H1 (cell line): ENCODE results near the gene TSEN34. TPM values are rescaled to one million over a fixed set of nuclear protein-coding genes. Genes with fewer than 3 reads are reported as not detected.
A peak's percentile ranks its signal among the peaks of the same experiment; 100 is the strongest.

Source experiments
- CTCF ChIA-PET: fragments of 300-600 bp; sonication (Branson Sonifier 250); formaldehyde crosslinking; loops from one replicate; lab custom pipeline; 2021; ENCODE audit not compliant: partially characterized antibody; lab: Charles Lee
- POLR2A ChIA-PET: fragments of 300-600 bp; sonication (Branson Sonifier 250); formaldehyde crosslinking; loops from one replicate; lab custom pipeline; 2021; ENCODE audit warnings: inconsistent platforms; ENCODE audit not compliant: partially characterized antibody; lab: Charles Lee
- DNase-seq, 2 experiments: peaks; one replicate each; pipeline versions ENCODE4 v3.0.0 to v3.0.0-alpha.2; 2010 to 2022; ENCODE audit warnings: low spot score in 2 of 2, low read depth in 1 of 2, mixed read lengths in 1 of 2
- FAIRE-seq: peaks from 2 replicates; lab custom pipeline; 2011; peaks lifted over from hg19 to GRCh38; lab: Jason Lieb, UNC
- H2AFZ ChIP-seq: 2 replicates; pipeline ENCODE4 v1.8.1; 2012; ENCODE audit warnings: low read length, inconsistent platforms
- H2AK5ac ChIP-seq: 2 replicates; pipeline ENCODE4 v1.6.1; 2013; ENCODE audit warnings: low read depth, low read length
- H2BK120ac ChIP-seq: replicated peaks from 2 replicates; pipeline ENCODE3; 2013; ENCODE audit warnings: low read depth, low read length, inconsistent platforms
- H2BK12ac ChIP-seq: 2 replicates; pipeline ENCODE4 v1.6.1; 2013; ENCODE audit warnings: low read depth, low read length
- H2BK15ac ChIP-seq: 2 replicates; pipeline ENCODE4 v1.6.1; 2013; ENCODE audit warnings: low read length
- H2BK20ac ChIP-seq: 2 replicates; pipeline ENCODE4 v1.6.1; 2013; ENCODE audit warnings: low read length
- H2BK5ac ChIP-seq: 2 replicates; pipeline ENCODE4 v1.6.1; 2013; ENCODE audit warnings: low read depth, low read length
- H3K14ac ChIP-seq: 2 replicates; pipeline ENCODE4 v1.6.1; 2013; ENCODE audit warnings: inconsistent platforms; ENCODE audit not compliant: insufficient read length
- H3K18ac ChIP-seq: 2 replicates; pipeline ENCODE4 v1.6.1; 2013; ENCODE audit warnings: low read length; ENCODE audit errors: extremely low read depth
- H3K23ac ChIP-seq: 2 replicates; pipeline ENCODE4 v1.6.1; 2013; ENCODE audit warnings: inconsistent platforms; ENCODE audit not compliant: insufficient read length
- H3K23me2 ChIP-seq: 2 replicates; pipeline ENCODE4 v1.6.1; 2013; ENCODE audit warnings: low read depth, low read length
- H3K27ac ChIP-seq: 2 replicates; pipeline ENCODE4 v1.6.1; 2011; ENCODE audit warnings: low read depth, low read length, inconsistent platforms
- H3K27me3 ChIP-seq, 4 experiments: replicated peaks in 1 of 4; 1 replicate in 1 of 4; 2 replicates in 3 of 4; pipeline versions ENCODE4 v1.6.1 to v1.8.1; 2011 to 2013; ENCODE audit warnings: low read length in 3 of 4, mild to moderate bottlenecking in 3 of 4, inconsistent platforms in 2 of 4, mixed read lengths in 2 of 4, moderate library complexity in 1 of 4; ENCODE audit not compliant: control insufficient read depth in 3 of 4, insufficient read depth in 3 of 4; ENCODE audit errors: extremely low read depth in 1 of 4
- H3K36me3 ChIP-seq, 4 experiments: 2 replicates each; pipeline versions ENCODE4 v1.6.1 to v1.8.1; 2011 to 2013; ENCODE audit warnings: mild to moderate bottlenecking in 4 of 4, low read length in 3 of 4, moderate library complexity in 2 of 4, control low read depth in 1 of 4, inconsistent platforms in 1 of 4; ENCODE audit not compliant: insufficient read depth in 4 of 4, control insufficient read depth in 2 of 4
- H3K4ac ChIP-seq: replicated peaks from 2 replicates; pipeline ENCODE3; 2013; ENCODE audit warnings: low read length, low read depth, mixed read lengths, inconsistent platforms; ENCODE audit not compliant: insufficient read length
- H3K4me1 ChIP-seq, 4 experiments: replicated peaks in 1 of 4; 1 replicate in 1 of 4; 2 replicates in 3 of 4; pipeline versions ENCODE4 v1.6.1 to v1.8.1; 2011 to 2013; ENCODE audit warnings: low read length in 3 of 4, inconsistent platforms in 2 of 4, mixed read lengths in 1 of 4; ENCODE audit not compliant: insufficient read depth in 4 of 4, control insufficient read depth in 3 of 4
- H3K4me2 ChIP-seq, 2 experiments: 2 replicates each; pipeline versions ENCODE4 v1.6.1 to v1.8.1; 2011 to 2013; ENCODE audit warnings: low read depth in 2 of 2, low read length in 2 of 2, control low read depth in 1 of 2, inconsistent platforms in 1 of 2, mild to moderate bottlenecking in 1 of 2; ENCODE audit not compliant: insufficient read depth in 1 of 2
- H3K4me3 ChIP-seq, 4 experiments: fragments of 200-600, 300-600 bp in 1 of 4; sonication (generic), shearing (Covaris generic), sonication (Bioruptor Twin) in 1 of 4; 2 replicates each; pipeline versions ENCODE4 v1.5.1 to v1.8.1; 2011 to 2016; ENCODE audit warnings: low read length in 4 of 4, low read depth in 3 of 4, control low read depth in 2 of 4, inconsistent platforms in 2 of 4, mild to moderate bottlenecking in 2 of 4, mixed read lengths in 1 of 4, moderate library complexity in 1 of 4; ENCODE audit not compliant: insufficient read depth in 2 of 4; ENCODE audit errors: extremely low read depth in 1 of 4
- H3K56ac ChIP-seq: replicated peaks from 2 replicates; pipeline ENCODE3; 2013; ENCODE audit warnings: low read depth, mild to moderate bottlenecking, mixed read lengths, low read length, inconsistent platforms; ENCODE audit not compliant: insufficient read length
- H3K79me1 ChIP-seq: 2 replicates; pipeline ENCODE4 v1.6.1; 2013; ENCODE audit warnings: low read depth, low read length, control low read depth
- H3K79me2 ChIP-seq, 2 experiments: 2 replicates each; pipeline versions ENCODE4 v1.6.1 to v1.8.1; 2012 to 2013; ENCODE audit warnings: low read length in 2 of 2, mild to moderate bottlenecking in 2 of 2, inconsistent platforms in 1 of 2; ENCODE audit not compliant: insufficient read depth in 2 of 2, control insufficient read depth in 1 of 2
- H3K9ac ChIP-seq, 4 experiments: replicated peaks in 1 of 4; 1 replicate in 1 of 4; 2 replicates in 3 of 4; pipeline versions ENCODE4 v1.6.1 to v1.8.1; 2011 to 2013; ENCODE audit warnings: low read depth in 3 of 4, low read length in 3 of 4, control low read depth in 2 of 4, mild to moderate bottlenecking in 2 of 4, moderate library complexity in 2 of 4, inconsistent platforms in 1 of 4; ENCODE audit errors: extremely low read depth in 1 of 4
- H3K9me3 ChIP-seq, 2 experiments: 2 replicates each; pipeline versions ENCODE4 v1.6.1 to v1.8.1; 2012 to 2013; ENCODE audit warnings: mild to moderate bottlenecking in 2 of 2, moderate library complexity in 2 of 2, control low read depth in 1 of 2, inconsistent platforms in 1 of 2, low read depth in 1 of 2, low read length in 1 of 2, mixed read lengths in 1 of 2; ENCODE audit not compliant: insufficient read depth in 2 of 2
- H4K20me1 ChIP-seq, 2 experiments: replicated peaks in 1 of 2; 2 replicates each; pipeline versions ENCODE3 to v1.8.1; 2011 to 2013; ENCODE audit warnings: inconsistent platforms in 2 of 2, low read length in 2 of 2, mild to moderate bottlenecking in 1 of 2; ENCODE audit not compliant: insufficient read depth in 2 of 2, control insufficient read depth in 1 of 2
- H4K5ac ChIP-seq: 2 replicates; pipeline ENCODE4 v1.6.1; 2013; ENCODE audit warnings: low read length, low read depth, mixed read lengths, inconsistent platforms; ENCODE audit not compliant: insufficient read length
- H4K8ac ChIP-seq: 2 replicates; pipeline ENCODE4 v1.8.0; 2013; ENCODE audit warnings: mild to moderate bottlenecking, moderate library complexity, low read length, inconsistent platforms; ENCODE audit not compliant: insufficient read depth; ENCODE audit errors: extremely low read depth
- H4K91ac ChIP-seq: replicated peaks from 2 replicates; pipeline ENCODE3; 2013; ENCODE audit warnings: low read length, mixed read lengths, inconsistent platforms; ENCODE audit not compliant: insufficient read length
- CHD1 ChIP-seq: IDR thresholded peaks from 2 replicates; pipeline ENCODE4 v1.6.1; 2012; ENCODE audit warnings: low read depth, low read length, improper control_type of control experiment
- CHD2 ChIP-seq: IDR thresholded peaks from 2 replicates; pipeline ENCODE4 v1.6.1; 2012; ENCODE audit warnings: low read length, improper control_type of control experiment
- POLR2A ChIP-seq, 2 experiments: IDR thresholded peaks; 1 replicate in 1 of 2; 2 replicates in 1 of 2; pipeline ENCODE4 v1.6.1; 2011; ENCODE audit warnings: low read depth in 2 of 2, low read length in 2 of 2, mild to moderate bottlenecking in 2 of 2; ENCODE audit errors: control extremely low read depth in 1 of 2
- POLR2AphosphoS5 ChIP-seq: IDR thresholded peaks from 2 replicates; pipeline ENCODE4 v1.6.1; 2011; ENCODE audit warnings: low read depth, low read length
- WGBS, 2 experiments: shearing (Covaris generic) in 1 of 2; methylation state at CpG; one replicate each; pipeline versions ENCODE4 v1.1.6 to v1.1.7; 2013 to 2015; ENCODE audit warnings: low lambda C conversion rate in 2 of 2, mixed read lengths in 2 of 2, inconsistent platforms in 1 of 2, low coverage in 1 of 2, missing lambda C conversion rate in 1 of 2; ENCODE audit not compliant: insufficient replicate concordance in 2 of 2, insufficient coverage in 1 of 2, insufficient read length in 1 of 2; ENCODE audit errors: extremely low coverage in 1 of 2, missing lambda C conversion rate in 1 of 2; 5-methylcytosine and 5-hydroxymethylcytosine counted together
- polyA plus RNA-seq, 7 experiments: library from polyadenylated mRNA; depleted of rRNA in 3 of 7; stranded (reverse) in 5 of 7; unstranded in 2 of 7; fragments of >200 nt in 5 of 7; fragments of 200-250 nt in 2 of 7; gene quantifications; 1 replicate in 5 of 7; 2 replicates in 1 of 7; 4 replicates in 1 of 7; pipeline versions ENCODE4 v1.2.1 to v1.2.3, GENCODE V29; 2011 to 2013; ENCODE audit warnings: missing spikeins in 2 of 7, mixed read lengths in 2 of 7
- total RNA-seq: library from RNA; stranded (reverse); fragmentation: NEBNext Ultra II Directional; extraction: Animal tissue kit (Norgen Biotek cat#: 25700); gene quantifications from 2 replicates; pipeline ENCODE4 v1.2.1, GENCODE V29; 2021

The TSEN34 gene
- total and polyA plus RNA-seq, 2 of the 8 experiments (the other 6 are each of a cell fraction or from before 2014, with no cell fraction given) = 22.5 to 52.3 TPM

GRCh38 chr19:54204767-54205468 is 13.8 kb downstream of the TSEN34 start:
- H3K14ac ChIP-seq = no peak overlapping the region
- H3K27me3 ChIP-seq = no peaks in the 10 kb centered on the region
- no peak overlapping the region for H4K5ac ChIP-seq
- peaks cover 21% of the 10 kb centered on the region for H3K79me1 ChIP-seq
- H2BK120ac ChIP-seq = no peak overlapping the region
- 87% methylated on average over 4 of the region's 4 CpGs; no CpG with 5 or more reads in 1 of the 2 experiments for WGBS, 2 experiments
- no peak overlapping the region for H2BK15ac ChIP-seq
- H4K20me1 ChIP-seq = peaks cover 57 to 62% of the 10 kb centered on the region in 2 experiments
- no peak for DNase-seq
- peaks cover 12 to 25% (median 19%) of the 10 kb centered on the region in 4 experiments for H3K4me1 ChIP-seq
- ChIA-PET POLR2A (interaction anchor here (0.7 to 23.4 kb wide), 23 partner anchors 9 to 217 kb away, joined by 3 to 909 read pairs (median 5); partner anchors contain the start of genes LILRB3, LILRB5, MBOAT7 and RPS9), CTCF (interaction anchor here (1.0 to 1.3 kb wide), 2 partner anchors 57 to 187 kb away, joined by 3 read pairs; no protein-coding TSS in a partner anchor)
- no peak overlapping the region for H3K23ac ChIP-seq
- no peak overlapping the region for H2BK12ac ChIP-seq
- H4K91ac ChIP-seq = no peak overlapping the region
- no peak overlapping the region for H3K56ac ChIP-seq
- H3K9me3 ChIP-seq = no peaks in the 10 kb centered on the region
- H2AFZ ChIP-seq = no peak overlapping the region
- no peak for FAIRE-seq
- peaks cover 20% of the 10 kb centered on the region for H3K23me2 ChIP-seq
- no peak overlapping the region for H2AK5ac ChIP-seq
- peaks cover 47 to 72% (median 63%) of the 10 kb centered on the region in 4 experiments for H3K36me3 ChIP-seq
- no peak overlapping the region for H2BK20ac ChIP-seq
- peak overlapping the region in 2 of 4 experiments; percentile 12 to 19; a peak in 1 of 8 replicates for H3K4me3 ChIP-seq
- no peak overlapping the region for H4K8ac ChIP-seq
- H3K4ac ChIP-seq = no peak overlapping the region
- H3K27ac ChIP-seq = no peak overlapping the region
- H2BK5ac ChIP-seq = no peak overlapping the region
- H3K79me2 ChIP-seq = peaks cover 32 to 64% of the 10 kb centered on the region in 2 experiments
- no peak overlapping the region for H3K18ac ChIP-seq
- TF ChIP-seq CHD1 = no peak
- peak; percentile 67 for TF ChIP-seq POLR2AphosphoS5
- TF ChIP-seq CHD2 = no peak
- TF ChIP-seq POLR2A (IDR thresholded peaks at IDR 0.05; ENCODE audit: control extremely low read depth in 1 of 2, low read depth in 2 of 2, low read length in 2 of 2) = peak; percentile 29 to 56; a peak in 1 of 3 replicates
- H3K4me2 ChIP-seq = peak overlapping the region; percentile 17 to 60; a peak in 3 of 4 replicates
- peak overlapping the region in 2 of 4 experiments; percentile 14 to 25; a peak in 4 of 7 replicates for H3K9ac ChIP-seq
